Ovary (tissue), 3 donors: Measurements from ENCODE around the gene KLHL18.

Source experiments
- CTCF ChIP-seq, 3 donors: fragments of 450-650 bp in 2 of 3; fragments of 200-600 bp in 1 of 3; IDR thresholded peaks; one replicate each; pipeline versions ENCODE4 v1.5.1 to v1.8.0; 2016 to 2022; ENCODE audit warnings: antibody characterized with exemption in 3 of 3, mild to moderate bottlenecking in 1 of 3
- EP300 ChIP-seq: sonication (generic); formaldehyde crosslinking; IDR thresholded peaks from one replicate; pipeline ENCODE4 v1.6.1; 2017; ENCODE audit warnings: antibody characterized with exemption
- POLR2A ChIP-seq: fragments of 450-650 bp; IDR thresholded peaks from one replicate; pipeline ENCODE4 v1.6.1; 2017; ENCODE audit warnings: antibody characterized with exemption, mild to moderate bottlenecking, moderate library complexity
- donor health status: DM: no; HTN: no; CAD: no.

DNA sequence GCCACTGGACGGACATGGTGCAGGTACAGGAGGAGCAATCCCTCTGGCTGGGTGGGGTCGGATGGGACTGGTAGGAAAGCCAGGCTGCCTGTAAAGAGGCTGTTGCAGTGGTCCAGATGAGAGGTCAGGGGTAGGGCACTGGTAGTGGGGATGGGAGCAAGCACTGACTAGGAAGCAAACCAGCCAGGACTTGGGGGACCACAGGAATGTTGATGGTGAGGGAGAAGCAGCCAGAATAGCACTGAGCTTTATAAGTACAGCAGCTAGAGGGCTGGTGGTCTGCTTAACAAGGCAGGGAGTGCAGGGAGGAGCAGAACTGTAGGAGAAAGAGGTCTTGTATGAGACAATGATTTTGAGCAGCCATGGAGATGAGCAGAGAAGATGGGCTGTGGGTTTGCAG, 59.4 kb downstream of the KLHL18 start:
- no peak for TF ChIP-seq CTCF (IDR thresholded peaks at IDR 0.05)
- no peak for TF ChIP-seq POLR2A
- TF ChIP-seq EP300 = no peak
